Frontal cortex (tissue), 4 donors: ENCODE results near the gene FHIT. TPM values are rescaled to one million over a fixed set of nuclear protein-coding genes. Genes with fewer than 3 reads are reported as not detected.

Source experiments
- DNase-seq, 2 donors: peaks; one replicate each; pipeline ENCODE4 v3.0.0; 2012; ENCODE audit warnings: low spot score in 2 of 2
- FAIRE-seq: peaks from 2 replicates; lab custom pipeline; 2012; peaks lifted over from hg19 to GRCh38; lab: Jason Lieb, UNC
- total RNA-seq: library from RNA; depleted of rRNA; stranded (reverse); fragments of >200 nt; gene quantifications from one replicate; pipeline ENCODE4 v1.2.3, GENCODE V29; 2014
- donor health status: control.
- donor health status: control.
- donor health status: control.

Gene FHIT
- 1.6 TPM for total RNA-seq

DNA sequence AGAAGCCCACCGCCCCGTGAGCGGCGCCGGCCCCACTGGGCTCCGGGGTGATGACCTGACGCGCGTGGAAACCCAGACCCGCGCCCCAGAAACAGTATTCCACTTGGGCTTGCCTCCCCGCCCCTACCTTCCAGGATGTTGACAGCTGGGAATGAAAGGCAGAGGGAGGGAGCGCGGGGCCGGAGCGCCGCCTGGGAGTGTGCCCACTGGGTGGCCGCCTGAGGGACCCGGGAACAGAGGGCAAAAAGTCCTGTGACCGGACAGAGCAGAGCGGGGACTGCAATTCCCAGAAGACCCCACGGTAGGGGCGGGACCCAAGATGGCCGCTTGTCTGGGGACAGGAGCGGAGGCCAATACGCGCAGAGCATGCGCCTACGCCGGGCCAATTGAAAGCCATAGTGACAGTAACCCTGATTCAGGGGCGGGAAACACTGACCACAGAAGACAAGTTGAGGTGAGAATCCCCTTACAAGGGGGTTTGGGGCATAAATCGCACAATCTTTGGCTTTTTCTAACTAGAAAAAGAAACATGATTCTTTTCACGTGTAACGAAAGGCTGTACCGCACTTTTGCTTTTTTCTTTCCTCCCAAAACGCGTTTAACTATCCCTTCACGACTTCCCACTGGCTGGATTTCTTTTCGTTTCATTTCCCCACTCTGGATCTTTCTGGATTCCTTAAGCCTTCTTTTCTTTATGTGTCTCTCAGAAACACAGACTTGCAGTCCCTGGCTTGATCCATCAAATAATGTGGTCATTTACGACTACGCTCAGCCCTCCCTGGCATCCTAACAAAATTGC, at the start of gene FHIT:
TSS of gene FHIT (minus strand) at position 279 of the 799 bp plus-strand sequence.
- no peak for FAIRE-seq
- DNase-seq, result peak; percentile 76 to 85

GRCh38 chr3:61300786-61301185, 49.5 kb upstream of the FHIT start:
- FAIRE-seq, result no peak
- no peak for DNase-seq

DNA sequence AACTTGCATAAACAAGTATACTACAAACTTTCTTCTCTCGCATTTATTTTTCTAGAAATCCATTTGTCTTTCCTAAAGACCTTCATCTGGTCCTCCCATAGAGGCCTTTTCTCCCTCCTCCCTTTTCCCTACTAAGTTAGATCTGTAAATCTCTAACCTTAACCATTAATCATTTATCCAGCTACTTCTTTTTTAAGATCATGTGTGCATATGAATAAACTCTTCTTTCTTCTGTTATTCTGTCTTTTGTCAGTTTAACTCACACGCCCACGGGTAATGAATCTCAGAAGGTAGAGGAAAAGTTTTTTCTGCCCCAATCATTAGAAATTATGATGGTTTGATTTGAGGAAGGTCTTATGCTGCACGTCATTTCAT, 48.7 kb upstream of the FHIT start:
- FAIRE-seq, result no peak
- DNase-seq, result no peak

- FAIRE-seq, result no peak
- no peak for DNase-seq
Observed at GRCh38 chr3:61299343-61300005, 48.2 kb upstream of the FHIT start.

- no peak for FAIRE-seq
- no peak for DNase-seq
Observed at GRCh38 chr3:61297821-61298220, 46.6 kb upstream of the FHIT start.

- peak; percentile 6 to 46 for DNase-seq
- FAIRE-seq, result peak; percentile 93
Observed at GRCh38 chr3:61288446-61288845, 37.2 kb upstream of the FHIT start.

DNA sequence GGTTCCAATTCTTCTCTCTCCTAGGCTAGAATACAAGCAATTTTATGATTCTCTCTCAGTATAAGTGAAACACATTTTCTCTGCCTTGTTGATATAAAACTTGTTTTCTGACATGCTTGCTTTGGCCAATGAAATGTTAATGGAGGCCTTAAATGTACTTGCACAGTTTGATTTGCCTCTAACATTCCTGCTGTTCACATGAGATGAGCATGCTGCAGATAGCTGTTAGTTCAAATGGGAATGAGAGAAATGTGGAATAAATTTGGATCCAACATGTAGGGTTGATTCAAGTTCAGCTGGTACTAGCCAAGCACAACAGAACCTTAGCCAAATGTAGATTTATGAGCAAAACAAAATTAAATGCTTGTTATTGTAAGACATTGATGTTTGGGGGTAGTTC, 32.6 kb upstream of the FHIT start:
- DNase-seq (no peak), FAIRE-seq (no peak)

- no peak for DNase-seq
- no peak for FAIRE-seq
Observed at GRCh38 chr3:61278713-61279112, 27.5 kb upstream of the FHIT start.

- FAIRE-seq, result no peak
- DNase-seq, result no peak
Observed at GRCh38 chr3:61277411-61277810, 26.2 kb upstream of the FHIT start.

DNA sequence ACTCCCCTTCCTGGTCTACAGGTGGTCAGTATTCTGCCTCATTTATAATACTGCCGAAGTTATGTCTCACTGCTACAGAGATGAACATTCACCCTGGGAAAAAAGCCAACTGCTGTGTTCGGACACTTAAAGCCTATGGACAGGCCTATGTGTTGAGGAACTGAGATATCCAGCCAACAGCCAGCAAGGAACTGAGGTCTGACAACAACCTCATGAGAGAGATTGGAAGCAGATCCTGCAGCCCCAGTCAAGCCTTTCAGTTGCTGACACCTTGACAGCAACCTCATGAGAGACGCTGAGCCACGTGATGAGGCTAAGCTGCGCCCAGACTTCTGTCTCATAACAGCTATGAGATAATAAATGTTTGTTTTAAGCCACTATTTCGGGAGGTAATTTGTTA, 18.2 kb upstream of the FHIT start:
- FAIRE-seq (no peak), DNase-seq (no peak)

DNA sequence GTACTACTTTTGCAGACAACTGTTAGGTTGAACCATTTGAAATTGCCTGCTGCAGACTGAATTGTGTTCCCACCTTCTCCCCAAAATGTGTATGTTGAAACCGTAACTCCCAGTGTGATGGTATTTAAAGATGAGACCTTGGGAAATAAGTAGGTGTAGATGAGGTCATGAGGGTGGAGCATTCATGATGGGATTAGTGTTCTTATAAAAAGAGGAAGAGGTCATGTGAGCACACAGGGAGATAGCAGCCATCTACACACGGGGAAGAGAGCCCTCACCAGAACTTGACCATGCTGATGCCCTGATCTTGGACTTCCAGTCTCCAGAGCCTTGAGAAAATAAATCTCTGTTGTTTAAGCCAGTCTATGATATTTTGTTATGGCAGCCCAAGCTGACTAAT, 17.4 kb upstream of the FHIT start:
- FAIRE-seq (no peak), DNase-seq (no peak)

- DNase-seq, result no peak
- FAIRE-seq, result no peak
Observed at GRCh38 chr3:61264281-61264680, 13.0 kb upstream of the FHIT start.

GRCh38 chr3:61257148-61257547, 5.9 kb upstream of the FHIT start:
- FAIRE-seq, result no peak

GRCh38 chr3:61253756-61254155, 2.5 kb upstream of the FHIT start:
- DNase-seq (no peak), FAIRE-seq (no peak)

More at GRCh38 chr3:61257148-61257547, 5.9 kb upstream of the FHIT start:
- DNase-seq, result no peak

DNA sequence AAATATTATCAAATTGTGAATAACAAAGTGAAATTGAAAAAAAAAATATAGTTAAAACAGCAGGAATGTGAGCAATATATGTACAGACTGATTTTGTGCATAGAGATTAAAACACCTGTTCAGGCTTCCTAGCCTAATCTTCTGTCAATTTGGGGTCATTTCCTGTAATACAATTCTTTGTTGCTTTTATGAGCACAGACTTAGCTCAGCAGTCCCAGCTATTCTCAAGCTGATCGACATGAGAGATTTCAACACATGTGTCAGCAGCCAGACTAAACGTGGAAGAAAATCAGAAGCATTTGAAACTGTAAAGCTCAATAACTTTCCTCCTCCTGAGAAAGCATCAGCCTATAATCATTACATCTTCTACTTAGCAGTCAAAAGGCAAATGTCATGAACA, 1.6 kb upstream of the FHIT start:
- FAIRE-seq, result no peak
- DNase-seq, result no peak

GRCh38 chr3:61250784-61251173, 473 bp downstream of the FHIT start:
- FAIRE-seq (no peak), DNase-seq (no peak)

DNA sequence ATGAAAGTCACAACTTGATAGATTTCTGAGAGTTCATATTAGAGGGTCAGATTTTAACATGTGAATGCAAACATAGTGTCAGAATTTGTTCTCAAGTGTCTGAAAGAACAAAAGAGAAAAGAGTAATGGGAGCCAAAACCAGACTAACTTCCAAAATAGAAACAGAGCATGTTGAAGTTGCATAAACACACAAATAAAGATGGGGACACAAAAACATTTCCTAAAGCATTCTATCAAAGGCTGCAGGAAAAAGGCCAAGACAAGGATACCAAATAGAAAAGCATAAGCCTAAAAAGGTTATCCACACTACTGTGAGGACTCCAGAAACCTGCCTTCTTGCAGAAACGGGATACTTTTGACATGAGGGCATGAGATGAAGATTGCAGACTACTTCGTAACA, 2.8 kb downstream of the FHIT start:
- no peak for FAIRE-seq

GRCh38 chr3:61247191-61247590, 4.1 kb downstream of the FHIT start:
- FAIRE-seq (no peak), DNase-seq (no peak)

More for the DNA sequence above, 2.8 kb downstream of the FHIT start:
- DNase-seq, result no peak

GRCh38 chr3:61239871-61240270, 11.4 kb downstream of the FHIT start:
- DNase-seq, result no peak
- no peak for FAIRE-seq

GRCh38 chr3:61237858-61238257, 13.4 kb downstream of the FHIT start:
- FAIRE-seq (no peak), DNase-seq (no peak)

DNA sequence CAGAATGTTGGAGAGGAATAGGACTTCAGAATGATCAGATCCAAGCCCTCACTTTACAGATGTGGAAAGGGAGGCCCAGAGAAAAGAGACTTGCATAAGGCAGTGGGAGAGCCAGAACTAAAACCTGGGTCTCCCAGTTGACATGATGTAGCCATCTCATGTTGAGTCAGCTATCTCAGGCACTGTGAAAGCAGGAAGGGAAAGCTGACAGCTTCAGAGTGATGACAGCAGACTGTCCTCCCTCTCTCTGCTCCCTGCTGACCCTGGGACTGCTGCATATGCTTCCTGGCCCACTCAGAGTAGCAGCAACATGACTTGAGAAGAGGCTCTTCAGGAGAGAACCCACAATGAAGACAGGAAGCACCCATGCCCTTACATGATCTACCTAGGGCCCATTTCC, 14.7 kb downstream of the FHIT start:
- no peak for FAIRE-seq

DNA sequence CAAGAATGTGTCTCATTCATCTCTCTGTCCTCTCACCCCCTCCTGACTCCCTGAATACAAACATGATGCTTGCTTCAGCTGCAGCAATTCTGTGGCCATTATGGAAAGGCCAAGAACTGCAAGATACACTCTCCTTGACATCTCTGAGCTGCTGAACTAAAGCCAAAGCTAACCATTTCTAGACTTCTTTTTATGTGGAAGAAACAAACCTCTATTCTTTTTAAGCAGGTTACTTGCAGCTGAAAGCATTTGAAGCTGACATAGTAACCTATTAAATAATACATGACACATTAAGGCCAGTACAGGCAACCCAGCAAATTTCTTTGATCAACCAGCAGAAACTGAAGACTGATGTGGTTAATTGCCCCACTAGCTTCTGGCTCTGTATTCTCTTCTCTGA, 17.5 kb downstream of the FHIT start:
- FAIRE-seq (no peak), DNase-seq (no peak)

More for the DNA sequence above, 14.7 kb downstream of the FHIT start:
- DNase-seq, result no peak
